Smooth muscle cell (in vitro differentiated cells): ENCODE measurements around the gene RPRML. TPM values are rescaled to one million over a fixed set of nuclear protein-coding genes. Genes with fewer than 3 reads are reported as not detected.
"Not testable (repeated sequence)": the region's sequence is repeated elsewhere in the genome, so short reads cannot be mapped to it uniquely, and the experiment has no call there.

Experiments used
- DNase-seq: peaks from one replicate; lab custom pipeline; 2025; ENCODE audit not compliant: unreplicated experiment; lab: John Stamatoyannopoulos, UW
- H2AFZ ChIP-seq: fragments of 200-600 bp; sonication (generic); 2 replicates; pipeline ENCODE4 v1.6.0; 2016; ENCODE audit warnings: antibody characterized with exemption, low read depth, mild to moderate bottlenecking
- H3F3A ChIP-seq: fragments of 200-600 bp; sonication (generic); 2 replicates; pipeline ENCODE4 v1.6.0; 2017; ENCODE audit warnings: antibody characterized with exemption, low read depth
- H3K27ac ChIP-seq: fragments of 200-600 bp; sonication (generic); 2 replicates; pipeline ENCODE4 v1.5.1; 2016; ENCODE audit warnings: low read depth, mild to moderate bottlenecking
- H3K27me3 ChIP-seq: fragments of 200-600 bp; sonication (generic); 2 replicates; pipeline ENCODE4 v1.6.1; 2016; ENCODE audit warnings: low read depth, mild to moderate bottlenecking
- H3K36me3 ChIP-seq: fragments of 200-600 bp; sonication (generic); 2 replicates; pipeline ENCODE4 v1.5.1; 2016; ENCODE audit warnings: low read depth
- H3K4me1 ChIP-seq: fragments of 200-600 bp; sonication (generic); 2 replicates; pipeline ENCODE4 v1.5.1; 2016; ENCODE audit warnings: low read depth
- H3K4me2 ChIP-seq: fragments of 200-600 bp; sonication (generic); 2 replicates; pipeline ENCODE4 v1.6.0; 2016; ENCODE audit warnings: mild to moderate bottlenecking
- H3K4me3 ChIP-seq: fragments of 200-600 bp; sonication (generic); 2 replicates; pipeline ENCODE4 v1.5.1; 2016; ENCODE audit warnings: mild to moderate bottlenecking
- H3K79me2 ChIP-seq: fragments of 200-600 bp; sonication (generic); 2 replicates; pipeline ENCODE4 v1.6.0; 2016; ENCODE audit warnings: low read depth, mild to moderate bottlenecking
- H3K9ac ChIP-seq: fragments of 200-600 bp; sonication (generic); 2 replicates; pipeline ENCODE4 v1.6.0; 2016; ENCODE audit warnings: low read depth
- H3K9me3 ChIP-seq: fragments of 200-600 bp; sonication (generic); replicated peaks from 2 replicates; pipeline ENCODE4 v1.5.1; 2016; ENCODE audit warnings: low read depth
- H4K20me1 ChIP-seq: fragments of 200-600 bp; sonication (generic); 2 replicates; pipeline ENCODE4 v1.6.0; 2016; ENCODE audit warnings: low read depth
- CTCF ChIP-seq: fragments of 200-600 bp; sonication (generic); IDR thresholded peaks from 2 replicates; pipeline ENCODE4 v1.5.1; 2017; ENCODE audit warnings: borderline replicate concordance, mild to moderate bottlenecking, antibody characterized with exemption; ENCODE audit not compliant: insufficient read depth, poor library complexity, severe bottlenecking
- WGBS: methylation state at CpG from one replicate; pipeline ENCODE4 v1.1.7; 2016; ENCODE audit warnings: low lambda C conversion rate; 5-methylcytosine and 5-hydroxymethylcytosine counted together
- polyA plus RNA-seq: library from polyadenylated mRNA; unstranded; fragments of >200 nt; fragmentation: Nextera tagmentation; extraction: Ambion mirVana; gene quantifications from 2 replicates; pipeline ENCODE4 v1.2.1, GENCODE V29; 2016
- total RNA-seq: library from RNA; depleted of rRNA; stranded (reverse); fragments of >200 nt; gene quantifications from 2 replicates; pipeline ENCODE4 v1.2.3, GENCODE V29; 2014

RPRML gene
- total and polyA plus RNA-seq, 2 experiments from 2014 or later = not detected

GRCh38 chr17:46960152-46960551, 18.9 kb downstream of the RPRML start:
- peaks cover 8% of the 10 kb centered on the region for H3F3A ChIP-seq
- H3K27me3 ChIP-seq = no peaks in the 10 kb centered on the region
- no peak overlapping the region for H3K9ac ChIP-seq
- H3K4me3 ChIP-seq = no peak overlapping the region
- no peak for DNase-seq
- no peaks in the 10 kb centered on the region for H3K4me1 ChIP-seq
- H3K4me2 ChIP-seq = no peak overlapping the region
- H3K36me3 ChIP-seq = no peaks in the 10 kb centered on the region
- H2AFZ ChIP-seq = no peak overlapping the region
- H3K27ac ChIP-seq = no peak overlapping the region
- no peaks in the 10 kb centered on the region for H3K79me2 ChIP-seq
- H4K20me1 ChIP-seq = no peaks in the 10 kb centered on the region
- peaks cover 2% of the 10 kb centered on the region for H3K9me3 ChIP-seq
- 48% methylated on average over 2 of the region's 2 CpGs for WGBS
- no peak for TF ChIP-seq CTCF

- H3K4me3 ChIP-seq = no peak overlapping the region
- no peak overlapping the region for H3K4me2 ChIP-seq
- no peak for DNase-seq
- no peaks in the 10 kb centered on the region for H3K36me3 ChIP-seq
- H4K20me1 ChIP-seq = no peaks in the 10 kb centered on the region
- H3F3A ChIP-seq = peaks cover 8% of the 10 kb centered on the region
- H3K9me3 ChIP-seq = peaks cover 2% of the 10 kb centered on the region
- no peak overlapping the region for H3K9ac ChIP-seq
- no peak for TF ChIP-seq CTCF
- H3K27ac ChIP-seq = no peak overlapping the region
- H3K27me3 ChIP-seq = no peaks in the 10 kb centered on the region
- H2AFZ ChIP-seq = no peak overlapping the region
- no peaks in the 10 kb centered on the region for H3K79me2 ChIP-seq
- 67% methylated on average over 8 of the region's 8 CpGs for WGBS
- no peaks in the 10 kb centered on the region for H3K4me1 ChIP-seq
Measured at GRCh38 chr17:46958041-46958591, 20.9 kb downstream of the RPRML start.

GRCh38 chr17:46953191-46953590, 25.9 kb downstream of the RPRML start:
- WGBS = 90% methylated on average over 3 of the region's 4 CpGs
- H3K27ac ChIP-seq, H3K4me3 ChIP-seq, H3K9ac ChIP-seq, H3F3A ChIP-seq, H3K4me2 ChIP-seq, H3K4me1 ChIP-seq, DNase-seq, H2AFZ ChIP-seq, H3K9me3 ChIP-seq, H4K20me1 ChIP-seq, H3K79me2 ChIP-seq, H3K36me3 ChIP-seq, H3K27me3 ChIP-seq: not testable (repeated sequence)

- Histone ChIP-seq H3K9ac (no peak overlapping the region), H3K4me2 (no peak overlapping the region), H3K4me1 (peaks cover 4% of the 10 kb centered on the region), H3K4me3 (no peak overlapping the region), H3K9me3 (no peaks in the 10 kb centered on the region), H3K27me3 (no peaks in the 10 kb centered on the region), H3K36me3 (no peaks in the 10 kb centered on the region), H3K27ac (no peak overlapping the region), H3F3A (no peaks in the 10 kb centered on the region), H4K20me1 (no peaks in the 10 kb centered on the region), H2AFZ (no peak overlapping the region), H3K79me2 (no peaks in the 10 kb centered on the region)
- no peak for DNase-seq
- 86% methylated on average over 9 of the region's 9 CpGs for WGBS
- TF ChIP-seq CTCF = no peak
Measured at GRCh38 chr17:46952115-46952514, 26.9 kb downstream of the RPRML start.
